Occipital lobe (tissue), 2 donors: ENCODE data around the gene NLRC3. TPM values are rescaled to one million over a fixed set of nuclear protein-coding genes. Genes with fewer than 3 reads are reported as not detected.
"Not testable (repeated sequence)": the region's sequence is repeated elsewhere in the genome, so short reads cannot be mapped to it uniquely, and the experiment has no call there.

Experiments used
- DNase-seq: peaks from one replicate; lab custom pipeline; 2025; lab: John Stamatoyannopoulos, UW
- total RNA-seq: library from RNA; depleted of rRNA; stranded (reverse); fragments of >200 nt; gene quantifications from one replicate; pipeline ENCODE4 v1.2.3, GENCODE V29; 2014

Gene NLRC3
- total RNA-seq, 1 donor from 2014 or later: 0.62 TPM

DNA sequence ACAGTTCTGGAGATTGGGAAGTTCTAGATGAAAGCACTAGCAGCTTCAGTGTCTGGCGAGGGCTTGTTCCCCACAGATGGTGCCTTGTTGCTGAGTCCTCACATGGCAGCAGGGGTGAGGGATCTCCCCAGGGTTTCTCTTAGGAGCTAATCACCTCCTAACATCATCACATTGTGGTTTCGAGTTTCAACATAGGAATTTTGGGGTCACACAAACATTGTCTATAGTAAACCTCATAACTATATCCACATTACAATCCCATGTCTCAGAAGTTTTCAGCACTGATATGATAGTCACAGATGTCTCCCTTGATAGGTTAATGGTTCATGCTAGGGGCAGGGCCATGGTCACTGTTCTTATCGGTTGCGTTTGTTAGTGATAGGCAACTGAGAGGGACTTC lies 62.6 kb downstream of the NLRC3 start:
- DNase-seq: no peak

- DNase-seq: no peak
Measured at GRCh38 chr16:3513892-3514583, 63.2 kb downstream of the NLRC3 start.

DNA sequence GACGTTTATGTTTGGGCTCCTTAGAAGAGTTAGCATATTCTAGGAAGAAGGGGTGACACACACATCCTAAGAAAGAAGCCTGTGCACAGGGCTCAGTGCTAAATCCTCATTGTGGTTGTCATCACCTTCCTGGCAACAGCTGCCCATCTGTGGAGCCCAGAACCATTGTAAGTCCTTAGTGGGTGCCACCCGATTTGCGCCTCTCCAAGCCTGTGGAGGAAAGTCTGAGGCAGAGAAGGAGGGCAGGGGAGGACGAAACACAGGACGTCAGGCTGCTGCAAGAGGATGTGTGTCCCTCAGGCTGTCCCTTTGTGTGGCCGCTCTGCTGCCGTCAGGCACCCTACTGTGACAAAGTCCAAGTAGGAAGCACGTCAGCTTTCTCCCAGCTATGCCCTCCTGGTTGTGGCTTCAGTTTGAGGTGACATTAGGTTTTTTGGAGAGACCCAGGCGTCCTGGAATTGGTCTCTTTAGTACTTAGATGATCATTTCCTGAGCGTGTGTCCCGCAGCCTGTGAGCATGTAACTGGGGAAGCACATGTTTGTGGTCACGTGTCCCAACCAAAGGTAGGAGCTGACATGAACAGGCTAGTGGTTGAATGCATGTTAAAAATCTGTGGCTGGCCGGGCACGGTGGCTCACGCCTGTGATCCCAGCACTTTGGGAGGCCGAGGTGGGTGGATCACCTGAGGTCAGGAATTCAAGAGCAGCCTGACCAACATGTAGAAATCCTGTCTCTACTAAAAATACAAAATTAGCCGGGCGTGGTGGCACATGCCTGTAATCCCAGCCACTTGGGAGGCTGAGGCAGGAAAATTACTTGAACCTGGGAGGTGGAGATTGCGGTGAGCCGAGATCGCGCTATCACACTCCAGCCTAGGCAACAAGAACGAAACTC lies 65.7 kb downstream of the NLRC3 start:
- no peak for DNase-seq

- no peak for DNase-seq
Measured at GRCh38 chr16:3510416-3510815, 66.8 kb downstream of the NLRC3 start.

GRCh38 chr16:3509470-3509928 lies 67.7 kb downstream of the NLRC3 start:
- no peak for DNase-seq

GRCh38 chr16:3508736-3509135 lies 68.5 kb downstream of the NLRC3 start:
- no peak for DNase-seq

- no peak for DNase-seq
Measured at GRCh38 chr16:3503523-3503922, 73.7 kb downstream of the NLRC3 start.

- no peak for DNase-seq
Measured at GRCh38 chr16:3501783-3502400, 75.3 kb downstream of the NLRC3 start.

GRCh38 chr16:3501412-3501761 lies 75.8 kb downstream of the NLRC3 start:
- DNase-seq: not testable (repeated sequence)

- DNase-seq: no peak
Measured at GRCh38 chr16:3498988-3499387, 78.2 kb downstream of the NLRC3 start.

DNA sequence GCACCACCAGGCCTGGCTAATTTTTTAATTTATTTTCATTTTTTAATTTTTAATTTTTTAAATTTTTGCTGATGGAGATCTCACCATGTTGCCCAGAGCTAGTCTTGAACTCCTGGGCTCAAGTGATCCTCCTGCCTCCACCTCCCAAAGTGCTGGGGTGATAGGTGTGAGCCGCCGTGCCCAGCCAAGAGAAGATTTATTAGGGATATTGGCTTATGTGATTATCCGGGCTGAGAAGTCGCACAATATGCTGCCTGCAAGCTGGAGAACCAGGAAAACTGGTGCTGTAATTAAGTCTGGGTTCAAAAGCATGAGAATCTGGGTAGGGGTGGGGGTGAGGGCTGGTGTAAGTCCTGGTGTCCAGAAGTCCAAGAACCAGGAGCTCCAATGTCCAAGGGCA lies 79.4 kb downstream of the NLRC3 start:
- DNase-seq: no peak

DNA sequence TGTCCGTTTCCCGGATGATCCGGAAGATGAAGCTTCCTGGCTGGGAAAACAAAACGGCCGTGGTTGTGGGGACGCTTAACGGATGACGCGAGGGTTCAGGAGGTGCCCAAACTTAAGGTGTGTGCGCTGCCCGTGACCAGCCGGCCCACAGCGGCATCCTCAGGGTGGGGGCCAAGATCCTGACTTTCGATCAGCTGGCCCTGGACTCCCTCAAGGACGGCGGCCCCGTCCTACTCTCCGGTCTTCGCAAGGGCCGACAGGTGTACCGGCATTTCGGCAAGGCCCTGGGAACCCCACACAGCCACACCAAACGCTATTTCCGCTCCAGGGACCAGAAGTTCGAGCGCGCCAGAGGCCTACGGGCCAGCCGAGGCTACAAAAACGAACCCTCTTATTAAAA lies 80.8 kb downstream of the NLRC3 start:
- DNase-seq: no peak

- DNase-seq: no peak
Measured at GRCh38 chr16:3495176-3495575, 82.0 kb downstream of the NLRC3 start, which contains the start of gene C16orf90. Gene C16orf90 (minus strand): TSS chr16:3495489. CDS start chr16:3495421, 68 bp downstream.

DNA sequence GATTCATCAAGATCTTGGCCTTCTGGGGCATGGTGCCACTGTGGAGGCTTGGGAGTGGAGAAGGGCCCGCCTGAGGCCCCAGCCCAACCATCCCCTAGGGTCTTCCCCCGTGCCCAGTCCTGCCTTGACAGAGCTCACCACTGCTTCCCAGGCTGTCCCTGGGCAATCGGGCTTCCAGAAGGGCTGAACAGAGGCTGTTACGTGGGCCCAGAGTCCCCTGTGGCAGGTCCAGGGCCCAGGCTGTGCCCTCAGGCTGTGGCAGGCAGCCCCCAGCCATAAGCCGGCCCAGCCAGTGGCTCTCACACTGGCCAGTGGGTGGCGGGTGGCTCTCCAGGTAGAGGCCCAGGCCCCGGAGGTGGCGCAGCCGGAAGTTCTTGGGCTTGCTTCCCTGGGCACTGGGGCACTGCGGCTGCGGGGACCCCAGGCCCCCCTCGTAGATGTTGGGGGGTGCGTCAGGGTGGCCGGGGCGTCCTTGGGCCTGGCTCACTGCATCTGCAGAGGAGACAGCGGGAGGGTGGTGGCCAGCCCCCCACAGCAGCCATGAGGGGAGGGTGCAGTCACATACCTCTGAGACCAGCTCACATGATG lies 82.7 kb downstream of the NLRC3 start:
- DNase-seq: no peak

GRCh38 chr16:3492356-3492755 lies 84.8 kb downstream of the NLRC3 start:
- DNase-seq: no peak

DNA sequence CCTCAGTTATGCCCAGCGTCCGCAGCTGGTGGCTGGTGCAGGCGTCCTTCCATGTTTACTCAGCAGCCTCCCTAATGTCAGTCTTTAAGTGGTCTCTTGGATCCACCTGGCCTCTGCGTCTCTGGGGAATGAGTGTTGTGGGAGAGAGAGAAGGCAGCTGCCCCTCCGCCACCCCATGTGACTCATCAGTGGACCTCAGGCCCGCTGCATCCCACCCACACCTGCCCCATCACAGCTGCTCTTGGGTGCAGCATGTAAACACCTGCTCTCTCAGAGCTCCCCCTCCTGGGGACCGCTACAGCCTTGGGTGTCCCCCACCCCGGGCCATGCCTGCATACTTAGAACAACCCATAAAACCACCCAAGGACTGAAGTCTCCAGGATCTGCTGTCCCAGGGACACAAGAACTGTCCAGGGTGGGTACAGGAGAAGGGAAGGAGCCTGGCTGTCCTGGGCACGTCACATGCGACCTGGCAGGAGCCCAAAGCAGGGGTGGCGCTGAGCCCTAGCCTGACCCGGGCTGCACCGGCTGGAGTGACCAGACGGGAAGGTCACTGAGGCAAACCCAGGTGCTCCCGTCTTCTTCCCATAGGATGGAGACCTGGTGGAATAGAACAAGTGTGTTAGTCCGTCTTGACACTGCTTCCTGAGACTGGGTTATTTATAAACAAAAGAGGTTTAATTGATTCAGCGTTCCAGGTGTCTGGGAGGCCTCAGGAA lies 86.1 kb downstream of the NLRC3 start:
- no peak for DNase-seq

Other genes with a start within 250 kb of the NLRC3 start
- 0.62 TPM for gene OR2C1, start 221.5 kb downstream of the NLRC3 start, total RNA-seq
- gene ZSCAN32, start 176.4 kb downstream of the NLRC3 start, total RNA-seq: 10.5 TPM
- gene ZNF174, start 176.2 kb downstream of the NLRC3 start, total RNA-seq: 8.0 TPM
- 4.4 TPM for gene ZNF597, start 133.9 kb downstream of the NLRC3 start, total RNA-seq
- 12.2 TPM for gene NAA60, start 133.7 kb downstream of the NLRC3 start, total RNA-seq
- not detected for gene C16orf90, start 81.9 kb downstream of the NLRC3 start, total RNA-seq
- gene CLUAP1, start 76.4 kb downstream of the NLRC3 start, total RNA-seq: 38.4 TPM
- gene SLX4, start 34.2 kb upstream of the NLRC3 start, total RNA-seq: 6.2 TPM
- gene DNASE1, start 77.3 kb upstream of the NLRC3 start, total RNA-seq: 35.9 TPM
- 65.4 TPM for gene TRAP1, start 140.1 kb upstream of the NLRC3 start, total RNA-seq